Neural cell (in vitro differentiated cells): ENCODE data around the gene ANKRD39.

ENCODE experiments used
- CTCF ChIP-seq: fragments of 450-650 bp; IDR thresholded peaks from 2 replicates; pipeline ENCODE4 v1.5.1; 2014; ENCODE audit warnings: antibody characterized with exemption, mild to moderate bottlenecking, moderate library complexity; ENCODE audit not compliant: poor library complexity, severe bottlenecking
- EZH2 ChIP-seq: fragments of 200-600, 300-800 bp; shearing (Covaris generic), sonication (generic); IDR thresholded peaks from 2 replicates; pipeline ENCODE4 v1.6.1; 2014; ENCODE audit warnings: antibody characterized with exemption, low read length, borderline replicate concordance, mild to moderate bottlenecking; ENCODE audit not compliant: insufficient read depth, poor library complexity, severe bottlenecking

DNA sequence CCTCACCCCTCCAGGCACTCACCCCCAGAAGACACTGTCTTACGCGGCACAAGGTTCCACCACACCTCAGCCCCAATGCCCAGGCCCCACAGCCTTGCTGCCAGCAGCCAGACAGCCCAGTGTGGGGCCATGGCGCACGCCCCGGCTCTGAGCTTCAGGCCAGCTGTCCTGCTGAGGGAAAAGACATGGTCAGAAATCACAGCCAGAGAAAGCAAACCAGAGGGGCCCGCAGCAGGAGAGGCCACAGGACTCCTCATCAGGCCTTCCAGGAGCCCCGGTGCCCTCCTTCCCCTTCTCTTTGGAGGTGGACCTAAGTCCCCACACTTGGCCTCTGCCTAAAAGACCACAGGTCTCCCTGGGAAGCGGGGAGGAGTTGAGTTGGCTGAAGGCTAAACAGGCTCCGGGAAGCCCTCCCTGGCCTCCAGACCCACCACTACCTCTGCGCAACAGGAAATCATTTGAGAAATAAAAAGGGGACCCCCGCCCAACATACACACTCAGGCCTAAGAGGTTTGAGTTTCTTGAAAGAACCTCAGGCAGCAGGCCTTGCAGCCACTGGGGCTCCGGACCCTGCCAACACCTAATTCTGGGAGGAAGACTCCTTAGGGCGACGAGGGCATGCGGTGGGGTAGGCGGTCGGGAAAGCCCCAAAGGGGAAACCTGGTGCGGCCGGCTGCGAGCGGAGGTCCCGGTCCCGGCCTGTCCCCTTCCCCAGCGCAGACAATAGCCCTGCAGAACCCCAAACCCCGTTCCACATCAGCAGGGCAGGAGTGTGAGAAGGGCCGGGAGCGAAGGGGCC lies 10.1 kb upstream of the ANKRD39 start:
- TF ChIP-seq CTCF (no peak), EZH2 (no peak)
